CD14-positive monocyte (primary cell): ENCODE data around the gene PHOSPHO1. TPM values are rescaled to one million over a fixed set of nuclear protein-coding genes. Genes with fewer than 3 reads are reported as not detected.

Experiments used
- DNase-seq, 3 donors: peaks; one replicate each; pipeline ENCODE4 v3.0.0-alpha.2; 2011 to 2022
- H2AFZ ChIP-seq: 2 replicates; pipeline ENCODE4 v1.6.0; 2012; ENCODE audit warnings: mild to moderate bottlenecking, low read depth, low read length, inconsistent platforms; ENCODE audit not compliant: insufficient read depth, poor library complexity, severe bottlenecking
- H3K27ac ChIP-seq, 2 donors: 1 replicate in 1 of 2; 2 replicates in 1 of 2; pipeline ENCODE4 v1.5.1; 2012 to 2013; ENCODE audit warnings: low read length in 2 of 2, control low read depth in 1 of 2, inconsistent platforms in 1 of 2, low read depth in 1 of 2, mild to moderate bottlenecking in 1 of 2
- H3K27me3 ChIP-seq, 2 donors: one replicate each; pipeline versions ENCODE4 v1.6.0 to v1.6.1; 2011 to 2013; ENCODE audit warnings: low read length in 2 of 2; ENCODE audit not compliant: control insufficient read depth in 2 of 2, insufficient read depth in 2 of 2
- H3K36me3 ChIP-seq, 2 donors: replicated peaks in 1 of 2; 1 replicate in 1 of 2; 2 replicates in 1 of 2; pipeline versions ENCODE4 v1.5.1 to v1.6.1; 2012 to 2013; ENCODE audit warnings: low read length in 2 of 2, control low read depth in 1 of 2, inconsistent platforms in 1 of 2, mild to moderate bottlenecking in 1 of 2; ENCODE audit not compliant: insufficient read depth in 2 of 2, control insufficient read depth in 1 of 2
- H3K4me1 ChIP-seq, 2 donors: 1 replicate in 1 of 2; 2 replicates in 1 of 2; pipeline versions ENCODE4 v1.5.1 to v1.6.1; 2012 to 2013; ENCODE audit warnings: low read length in 2 of 2, control low read depth in 1 of 2, inconsistent platforms in 1 of 2, mild to moderate bottlenecking in 1 of 2, moderate library complexity in 1 of 2; ENCODE audit not compliant: insufficient read depth in 2 of 2, control insufficient read depth in 1 of 2
- H3K4me2 ChIP-seq: replicated peaks from 2 replicates; pipeline ENCODE3; 2012; ENCODE audit warnings: low read length, moderate library complexity, mild to moderate bottlenecking; ENCODE audit not compliant: poor library complexity, severe bottlenecking; ENCODE audit errors: extremely low read depth
- H3K4me3 ChIP-seq, 3 experiments: fragments of 200-600 bp in 1 of 3; sonication (generic) in 1 of 3; replicated peaks in 1 of 3; 1 replicate in 2 of 3; 2 replicates in 1 of 3; pipeline ENCODE4 v1.5.1; 2011 to 2013; ENCODE audit warnings: low read length in 3 of 3, mild to moderate bottlenecking in 3 of 3, control low read depth in 2 of 3, low read depth in 2 of 3, inconsistent platforms in 1 of 3, moderate library complexity in 1 of 3
- H3K79me2 ChIP-seq: 2 replicates; pipeline ENCODE4 v1.6.0; 2012; ENCODE audit warnings: mild to moderate bottlenecking, control low read depth, inconsistent platforms, low read length, moderate library complexity; ENCODE audit not compliant: insufficient read depth
- H3K9ac ChIP-seq: 2 replicates; pipeline ENCODE4 v1.6.0; 2017; ENCODE audit warnings: low read length, mild to moderate bottlenecking; ENCODE audit not compliant: insufficient read depth, poor library complexity, severe bottlenecking
- H3K9me3 ChIP-seq, 2 donors: replicated peaks in 1 of 2; 1 replicate in 1 of 2; 2 replicates in 1 of 2; pipeline versions ENCODE4 v1.5.1 to v1.6.1; 2012 to 2013; ENCODE audit warnings: low read length in 2 of 2, control low read depth in 1 of 2; ENCODE audit not compliant: control insufficient read depth in 1 of 2, insufficient read depth in 1 of 2
- H4K20me1 ChIP-seq: 2 replicates; pipeline ENCODE4 v1.6.0; 2012; ENCODE audit warnings: mild to moderate bottlenecking, low read length, control low read depth, moderate library complexity; ENCODE audit not compliant: insufficient read depth
- H3K27ac Mint-ChIP-seq, 7 donors: one replicate each; pipeline ENCODE4 v1.8.0; 2020; ENCODE audit warnings: mild to moderate bottlenecking in 7 of 7, mixed read lengths in 7 of 7, moderate library complexity in 6 of 7, inconsistent platforms in 2 of 7
- H3K27me3 Mint-ChIP-seq, 3 donors: one replicate each; pipeline ENCODE4 v1.8.0; 2021 to 2022; ENCODE audit warnings: low read depth in 3 of 3, mild to moderate bottlenecking in 3 of 3, mixed read lengths in 3 of 3, moderate library complexity in 3 of 3, inconsistent platforms in 1 of 3
- H3K36me3 Mint-ChIP-seq, 2 donors: one replicate each; pipeline ENCODE4 v1.8.0; 2020; ENCODE audit warnings: mixed read lengths in 2 of 2, inconsistent platforms in 1 of 2, mild to moderate bottlenecking in 1 of 2
- H3K4me1 Mint-ChIP-seq: one replicate; pipeline ENCODE4 v1.8.0; 2020; ENCODE audit warnings: mild to moderate bottlenecking, mixed read lengths
- H3K4me3 Mint-ChIP-seq, 2 donors: one replicate each; pipeline ENCODE4 v1.8.0; 2020; ENCODE audit warnings: mild to moderate bottlenecking in 2 of 2, mixed read lengths in 2 of 2, moderate library complexity in 1 of 2
- H3K9me3 Mint-ChIP-seq, 7 donors: one replicate each; pipeline ENCODE4 v1.8.0; 2020 to 2022; ENCODE audit warnings: mixed read lengths in 7 of 7, mild to moderate bottlenecking in 6 of 7, moderate library complexity in 6 of 7, inconsistent platforms in 2 of 7
- CTCF ChIP-seq: fragments of 200-600 bp; IDR thresholded peaks from one replicate; pipeline ENCODE4 v1.8.0; 2022; ENCODE audit warnings: antibody characterized with exemption, mild to moderate bottlenecking
- WGBS: methylation state at CpG from one replicate; pipeline ENCODE4 v1.1.5; 2013; ENCODE audit warnings: missing lambda C conversion rate; ENCODE audit not compliant: insufficient coverage; 5-methylcytosine and 5-hydroxymethylcytosine counted together
- intact Hi-C, 2 donors: fragments of 100-400 bp; cut with micrococcal nuclease; formaldehyde crosslinking; loops; one replicate each; pipeline versions ENCODE4 v1.15.0 to v1.15.1; 2023
- polyA plus RNA-seq, 3 donors: library from polyadenylated mRNA; depleted of rRNA in 1 of 3; unstranded in 2 of 3; stranded (reverse) in 1 of 3; fragments of 300-500 nt in 2 of 3; fragments of >200 nt in 1 of 3; fragmentation: Illumina TruSeq in 2 of 3; gene quantifications; 1 replicate in 2 of 3; 2 replicates in 1 of 3; pipeline ENCODE4 v1.2.3, GENCODE V29; 2012 to 2021

The PHOSPHO1 gene
- polyA plus RNA-seq, 3 donors = 0.51 to 1.4 (median 0.61) TPM

- intact Hi-C loops = loop anchor here (5.0 to 10.0 kb wide), 2 partner anchors 101 to 209 kb away; no protein-coding TSS in a partner anchor
- no peaks in the 10 kb centered on the region for H3K36me3 ChIP-seq
- H2AFZ ChIP-seq = no peak overlapping the region
- no peak overlapping the region for H3K4me3 ChIP-seq
- Mint-ChIP-seq H3K4me1 (peaks cover 2% of the 10 kb centered on the region), H3K36me3 (peaks cover 0 to 4% of the 10 kb centered on the region in 2 donors), H3K4me3 (peak overlapping the region in 1 of 2 donors; percentile 30), H3K27me3 (peaks cover 6 to 11% (median 7%) of the 10 kb centered on the region in 3 donors), H3K9me3 (peaks cover 26 to 45% (median 35%) of the 10 kb centered on the region in 7 donors), H3K27ac (peak overlapping the region in 1 of 7 donors; percentile 70)
- H4K20me1 ChIP-seq = no peaks in the 10 kb centered on the region
- H3K4me2 ChIP-seq = no peak overlapping the region
- H3K9me3 ChIP-seq = peaks cover 33 to 36% of the 10 kb centered on the region in 2 donors
- no peak overlapping the region for H3K27ac ChIP-seq
- no peak for DNase-seq
- no peak overlapping the region for H3K9ac ChIP-seq
- peaks cover 0 to 3% of the 10 kb centered on the region in 2 donors for H3K4me1 ChIP-seq
- 90% methylated on average over 4 of the region's 5 CpGs for WGBS
- H3K27me3 ChIP-seq = no peaks in the 10 kb centered on the region
- no peak for TF ChIP-seq CTCF
- no peaks in the 10 kb centered on the region for H3K79me2 ChIP-seq
Measured at GRCh38 chr17:49183341-49183740, 47.2 kb downstream of the PHOSPHO1 start.

GRCh38 chr17:49180998-49181635, 49.5 kb downstream of the PHOSPHO1 start:
- no peak overlapping the region for H2AFZ ChIP-seq
- peaks cover 29 to 57% (median 50%) of the 10 kb centered on the region in 7 donors for H3K9me3 Mint-ChIP-seq

More at GRCh38 chr17:49180998-49181635, 49.5 kb downstream of the PHOSPHO1 start:
- H3K79me2 ChIP-seq = no peaks in the 10 kb centered on the region
- H3K4me2 ChIP-seq = no peak overlapping the region
- H3K4me1 ChIP-seq = peaks cover 0 to 3% of the 10 kb centered on the region in 2 donors
- H3K4me3 ChIP-seq = no peak overlapping the region
- intact Hi-C loops = loop anchor here (1.0 to 10.0 kb wide), 5 partner anchors 46 to 211 kb away; no protein-coding TSS in a partner anchor
- H3K9ac ChIP-seq = no peak overlapping the region
- DNase-seq = peak in 1 of 3 donors; percentile 38
- H3K27ac Mint-ChIP-seq = no peak overlapping the region
- WGBS = 64% methylated on average over 4 of the region's 6 CpGs
- peaks cover 48 to 52% of the 10 kb centered on the region in 2 donors for H3K9me3 ChIP-seq
- peaks cover 7 to 11% (median 10%) of the 10 kb centered on the region in 3 donors for H3K27me3 Mint-ChIP-seq
- no peak overlapping the region for H3K27ac ChIP-seq
- no peaks in the 10 kb centered on the region for H3K27me3 ChIP-seq
- no peak for TF ChIP-seq CTCF
- H4K20me1 ChIP-seq = no peaks in the 10 kb centered on the region
- H3K4me3 Mint-ChIP-seq = no peak overlapping the region
- H3K36me3 ChIP-seq = no peaks in the 10 kb centered on the region
- H3K36me3 Mint-ChIP-seq = peaks cover 0 to 7% of the 10 kb centered on the region in 2 donors
- peaks cover 2% of the 10 kb centered on the region for H3K4me1 Mint-ChIP-seq
